Stimulated activated CD8-positive, alpha-beta memory T cell treated with anti-CD3 and anti-CD28 coated beads, Interleukin-12 subunit alpha, Interleukin-12 subunit beta, amount 100 ng/mL, for 24 hours (primary cell): ENCODE results near the gene PRSS2.
"Not testable (repeated sequence)": the region's sequence is repeated elsewhere in the genome, so short reads cannot be mapped to it uniquely, and the experiment has no call there.

Experiments
- DNase-seq: peaks from one replicate; pipeline ENCODE4 v3.0.0-alpha.2; 2020; ENCODE audit errors: extremely low read depth

PRSS2 gene

DNA sequence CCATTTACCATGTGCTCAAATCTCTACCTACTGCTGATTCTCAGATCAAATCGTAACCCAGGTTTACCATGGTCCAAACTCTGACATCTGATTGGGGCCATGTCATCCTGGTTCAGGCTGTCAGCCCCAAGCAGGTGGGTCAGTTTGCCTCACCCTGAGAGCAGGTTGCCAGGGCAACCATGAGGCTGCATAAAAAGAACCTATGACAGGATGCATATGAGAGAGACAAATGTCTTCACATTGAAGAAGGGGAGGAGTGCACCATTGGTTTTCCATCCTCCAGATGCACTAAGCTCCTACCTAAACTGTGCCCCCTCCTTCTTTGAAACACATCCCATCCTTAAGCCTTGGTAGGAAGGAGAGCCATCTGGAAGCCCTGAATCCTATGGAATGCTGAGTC, 11.3 kb upstream of the PRSS2 start:
- no peak for DNase-seq

DNA sequence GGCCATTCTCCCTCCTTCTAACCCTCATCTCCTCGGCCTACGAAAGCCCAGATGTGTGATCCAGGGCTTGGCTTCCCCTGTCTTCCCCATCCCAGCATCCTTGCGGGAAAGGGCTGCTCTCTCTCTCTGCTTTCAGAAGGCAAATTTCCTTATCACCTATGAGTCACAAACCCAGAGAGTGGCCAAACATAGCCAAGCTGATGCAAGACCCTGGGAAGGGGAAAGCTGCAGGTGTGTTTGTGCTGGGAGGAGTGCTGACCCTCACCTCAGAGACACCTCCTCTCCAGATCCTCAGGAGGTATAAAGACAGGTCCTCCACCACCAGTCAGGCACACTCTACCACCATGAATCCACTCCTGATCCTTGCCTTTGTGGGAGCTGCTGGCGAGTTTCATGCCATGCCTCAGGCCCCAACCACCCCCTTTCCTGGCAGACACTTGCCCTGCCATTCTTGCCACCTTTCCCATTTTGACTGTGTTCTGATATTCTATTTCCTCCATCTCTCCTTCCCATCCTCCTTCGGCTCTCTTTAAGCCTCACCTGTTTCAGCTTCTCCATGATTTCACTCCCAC, 10.6 kb upstream of the PRSS2 start:
- DNase-seq, result no peak

GRCh38 chr7:142761606-142762005, 9.2 kb upstream of the PRSS2 start:
- not testable (repeated sequence) for DNase-seq

DNA sequence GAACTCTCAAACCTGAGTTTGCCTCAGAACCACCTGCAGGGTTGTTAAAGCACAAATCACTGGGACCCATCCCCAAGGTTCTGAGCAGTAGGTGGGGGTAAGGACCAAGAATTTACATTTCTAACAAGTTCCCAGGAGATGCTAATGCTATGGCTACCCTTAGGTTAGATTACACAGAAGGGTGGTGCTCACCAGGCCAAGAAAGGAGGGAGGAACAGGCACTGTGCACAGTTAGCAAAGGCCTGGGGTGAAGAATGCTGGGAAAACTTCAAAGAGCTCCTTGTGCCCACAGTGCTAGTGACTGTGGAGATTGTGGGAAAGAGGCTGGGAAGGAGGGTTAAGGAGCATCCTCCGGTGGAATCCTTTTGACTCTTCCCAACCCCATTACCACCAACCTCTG, 8.7 kb upstream of the PRSS2 start:
- no peak for DNase-seq

DNA sequence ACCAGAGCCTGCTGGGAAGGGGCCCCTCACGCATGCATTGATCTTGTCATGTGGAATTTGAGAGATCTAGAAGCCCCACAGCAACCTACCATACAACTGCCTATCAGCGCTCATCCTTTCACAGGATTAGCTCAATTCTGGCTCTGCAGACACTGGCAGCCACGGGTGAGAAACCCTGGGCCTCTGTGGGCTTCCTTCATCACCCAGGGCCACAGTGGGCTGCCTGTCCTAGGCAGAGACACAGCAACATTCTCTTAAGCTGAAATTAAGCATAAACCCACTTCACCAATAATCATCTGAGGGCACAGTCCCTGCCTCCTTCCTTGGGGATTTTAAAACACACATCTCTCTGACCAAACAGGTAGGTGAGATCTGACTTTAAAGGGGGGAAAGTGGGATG, 3.3 kb upstream of the PRSS2 start:
- no peak for DNase-seq

DNA sequence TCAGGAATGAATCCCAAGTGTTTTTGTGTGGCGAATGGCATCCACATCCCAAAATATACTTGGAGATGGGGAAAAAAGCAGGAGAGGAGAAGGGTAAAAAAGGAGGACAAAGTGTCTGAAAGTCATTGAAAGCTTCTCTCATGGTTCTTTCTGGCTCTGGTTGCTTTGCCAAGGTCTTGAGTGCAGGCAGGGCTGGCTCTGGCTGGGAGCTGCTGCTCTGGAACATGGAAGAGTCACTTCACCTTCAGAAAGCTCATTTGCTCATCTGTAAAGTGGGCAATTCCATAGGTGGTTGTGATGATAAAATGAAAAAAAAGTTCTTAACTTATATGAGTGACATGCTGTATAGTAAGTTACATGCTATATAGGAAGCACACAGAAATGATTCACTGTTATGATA, 2.9 kb upstream of the PRSS2 start:
- no peak for DNase-seq

GRCh38 chr7:142768885-142769284, 1.9 kb upstream of the PRSS2 start:
- not testable (repeated sequence) for DNase-seq

DNA sequence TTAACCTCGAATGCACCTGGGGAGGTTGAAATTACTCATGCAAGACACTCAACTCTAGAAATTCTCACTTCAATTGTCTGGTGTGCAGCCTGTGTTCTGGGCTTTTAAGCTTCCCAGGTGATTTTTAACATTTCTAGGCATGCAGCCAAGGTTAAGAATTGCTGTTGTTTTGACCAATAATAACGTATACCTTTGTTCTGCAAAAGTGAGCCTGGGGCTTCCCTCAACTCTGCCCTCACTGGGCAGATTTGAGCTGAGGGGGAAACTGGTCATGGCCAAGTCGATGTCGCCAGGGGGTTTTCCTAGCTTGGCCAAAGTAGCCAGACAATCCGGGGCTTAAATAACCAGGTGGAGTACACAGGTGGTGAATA, 568 bp downstream of the PRSS2 start:
- DNase-seq, result no peak

GRCh38 chr7:142772051-142772450, 1.3 kb downstream of the PRSS2 start:
- no peak for DNase-seq

GRCh38 chr7:142772673-142773072, 1.9 kb downstream of the PRSS2 start:
- DNase-seq, result no peak

DNA sequence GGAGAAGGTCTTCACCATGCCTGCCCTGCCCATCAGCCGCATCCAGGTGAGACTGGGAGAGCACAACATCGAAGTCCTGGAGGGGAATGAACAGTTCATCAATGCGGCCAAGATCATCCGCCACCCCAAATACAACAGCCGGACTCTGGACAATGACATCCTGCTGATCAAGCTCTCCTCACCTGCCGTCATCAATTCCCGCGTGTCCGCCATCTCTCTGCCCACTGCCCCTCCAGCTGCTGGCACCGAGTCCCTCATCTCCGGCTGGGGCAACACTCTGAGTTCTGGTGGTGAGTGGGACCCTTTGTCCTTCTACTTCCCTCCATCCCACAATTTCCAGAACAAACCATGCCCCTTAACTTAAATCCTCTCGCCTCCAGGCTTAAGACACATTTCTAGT, 2.5 kb downstream of the PRSS2 start:
- DNase-seq, result no peak

GRCh38 chr7:142773937-142774744, 3.4 kb downstream of the PRSS2 start:
- no peak for DNase-seq

DNA sequence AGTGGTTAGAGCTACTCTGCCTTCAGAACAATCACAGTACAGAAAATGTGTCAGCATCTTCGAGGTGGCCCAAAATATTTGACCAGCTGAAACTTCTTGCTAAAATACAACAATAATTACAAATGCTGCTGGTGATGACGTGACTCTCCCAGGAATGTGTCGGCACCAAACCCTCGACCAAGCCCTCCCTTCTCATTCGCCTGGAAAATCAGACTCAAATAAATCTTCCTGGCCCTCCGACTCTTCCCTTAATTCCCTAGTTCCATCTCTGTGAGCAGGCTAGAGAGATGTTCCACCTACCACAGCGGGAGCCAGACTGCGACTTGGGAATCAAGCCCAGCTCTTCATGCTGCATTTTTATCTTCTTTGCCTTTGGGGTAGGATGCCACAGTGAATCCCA, 4.1 kb downstream of the PRSS2 start:
- no peak for DNase-seq

DNA sequence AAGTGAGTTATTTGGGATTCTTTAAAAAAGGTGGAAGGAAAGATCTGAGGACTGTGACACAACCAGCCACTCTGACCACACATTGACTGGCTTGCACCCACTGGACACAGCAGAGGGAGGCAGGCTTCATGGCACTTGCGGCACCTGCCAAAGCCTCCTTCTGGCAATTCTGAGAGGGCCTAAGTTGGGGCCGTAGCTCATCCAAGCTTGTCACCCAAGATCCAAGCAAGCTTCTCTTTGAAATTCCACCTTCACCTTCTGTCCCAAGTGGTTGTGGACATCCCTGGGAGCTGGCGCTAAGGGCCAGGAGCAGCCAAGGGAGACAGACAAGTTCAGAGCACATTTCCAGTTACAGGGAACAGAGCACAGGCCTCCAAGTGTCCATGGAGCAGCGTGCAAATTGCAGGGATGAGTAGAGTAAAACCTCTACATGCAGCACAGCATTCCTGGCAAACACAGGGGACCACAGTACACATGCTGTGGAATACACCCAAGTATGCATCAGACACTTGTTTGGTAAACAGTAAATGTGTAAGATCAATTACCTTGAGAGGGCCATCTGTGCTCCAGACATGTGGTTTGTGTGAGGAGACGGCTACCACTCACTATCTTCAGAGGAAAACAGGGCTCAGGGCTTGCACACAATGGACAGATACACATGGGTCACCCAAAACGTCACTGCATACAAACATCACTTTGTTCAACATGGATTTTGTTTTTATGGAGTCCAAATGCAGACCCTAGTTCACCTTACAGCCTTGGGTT, 4.8 kb downstream of the PRSS2 start:
- DNase-seq, result not testable (repeated sequence)

GRCh38 chr7:142776206-142776844, 5.6 kb downstream of the PRSS2 start:
- DNase-seq, result no peak

DNA sequence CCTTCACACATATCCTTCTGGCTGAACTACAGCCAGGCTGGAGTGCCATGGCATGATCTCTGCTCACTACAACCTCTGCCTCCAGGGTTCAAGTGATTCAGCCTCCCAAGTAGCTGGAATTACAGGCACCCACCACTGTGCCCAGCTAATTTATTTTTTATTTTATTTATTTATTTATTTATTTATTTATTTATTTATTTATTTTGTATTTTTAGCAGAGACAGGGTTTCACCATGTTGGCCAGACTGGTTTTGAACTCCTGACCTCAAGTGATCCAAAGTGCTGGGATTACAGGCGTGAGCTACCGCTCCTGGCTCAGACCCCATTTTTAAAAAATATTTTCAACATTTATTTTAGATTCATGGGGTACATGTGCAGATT, 6.1 kb downstream of the PRSS2 start:
- not testable (repeated sequence) for DNase-seq

DNA sequence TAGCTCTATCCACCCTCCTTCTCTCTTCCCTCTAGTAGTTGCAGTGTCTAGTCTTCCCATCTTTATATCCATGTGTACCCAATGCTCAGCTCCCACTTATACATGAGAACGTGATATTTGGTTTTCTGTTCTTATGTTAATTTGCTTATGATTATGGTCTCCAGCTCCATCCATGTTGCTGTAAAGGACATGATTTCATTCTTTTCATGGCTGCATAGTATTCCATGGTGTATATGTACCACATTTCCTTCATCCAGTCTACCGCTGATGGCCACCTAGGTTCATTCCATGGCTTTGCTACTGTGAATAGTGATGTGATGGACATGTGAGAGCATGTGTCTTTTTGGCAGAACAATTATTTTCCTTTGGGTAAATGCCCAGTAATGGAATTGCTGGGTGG, 6.5 kb downstream of the PRSS2 start:
- DNase-seq, result no peak

- DNase-seq, result no peak
Observed at GRCh38 chr7:142782922-142783900, 12.4 kb downstream of the PRSS2 start.

DNA sequence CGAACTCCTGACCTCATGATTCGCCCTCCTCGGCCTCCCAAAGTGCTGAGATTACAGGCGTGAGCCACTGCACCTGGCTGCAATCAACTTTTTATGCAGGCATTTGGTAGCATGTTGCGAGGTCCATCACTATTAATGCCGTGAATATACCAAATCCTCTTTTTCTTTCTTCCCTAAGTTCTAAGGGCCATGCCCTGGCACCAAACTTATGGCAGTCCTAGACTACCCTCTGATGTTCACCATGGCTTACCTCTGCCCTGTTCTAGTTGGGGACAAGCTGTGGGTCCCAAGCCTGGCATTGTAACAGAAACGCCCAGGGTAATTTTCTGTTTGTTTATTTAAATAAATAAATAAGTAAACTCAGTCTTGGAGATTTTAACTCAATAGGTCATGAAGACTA, 13.3 kb downstream of the PRSS2 start:
- DNase-seq, result no peak

- DNase-seq, result no peak
Observed at GRCh38 chr7:142784716-142785115, 13.9 kb downstream of the PRSS2 start.

GRCh38 chr7:142785841-142786250, 15.1 kb downstream of the PRSS2 start:
- DNase-seq, result no peak
